ENCODE measurements around the gene C2CD4A.

Gene C2CD4A

DNA sequence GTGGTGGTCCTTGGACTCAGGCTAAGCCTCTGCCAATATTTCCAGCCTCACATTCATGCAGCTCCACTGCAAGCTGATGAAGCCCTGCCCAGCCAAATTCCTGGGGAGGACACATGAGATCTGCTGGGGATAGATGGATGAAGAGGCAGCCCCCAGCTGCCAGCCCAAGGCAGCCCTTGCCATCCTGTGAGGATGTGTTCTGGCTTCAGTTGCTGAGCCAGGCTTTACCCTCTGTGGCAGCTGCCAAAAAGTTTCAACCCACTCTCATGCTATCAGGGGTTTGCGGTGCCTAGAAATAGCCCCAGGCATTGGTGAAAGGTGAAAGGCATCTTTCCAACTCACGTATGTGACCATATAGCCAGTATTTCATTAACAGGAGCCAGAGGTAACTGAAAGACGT lies 37.6 kb downstream of the C2CD4A start:
- DNase-seq = no peak

DNA sequence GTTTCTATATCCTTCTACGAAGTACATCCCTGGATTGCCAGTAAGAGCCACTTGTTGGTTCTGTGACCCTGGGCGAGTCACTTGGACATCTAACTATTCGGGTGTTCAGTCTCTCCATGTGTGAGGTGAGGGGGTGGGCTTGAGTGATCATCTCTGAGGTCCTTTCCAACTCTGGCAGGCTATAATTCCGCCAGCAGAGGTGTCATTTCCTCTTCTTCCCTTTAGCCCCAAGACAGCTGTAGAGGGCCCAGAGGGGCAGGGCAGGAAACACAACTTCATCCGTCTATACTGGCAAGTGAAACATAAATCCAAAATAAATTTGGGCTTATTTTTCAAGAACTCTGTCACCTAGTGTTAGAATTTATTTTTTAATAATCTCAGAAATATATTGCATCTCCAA lies 38.1 kb downstream of the C2CD4A start:
- no peak for DNase-seq

DNA sequence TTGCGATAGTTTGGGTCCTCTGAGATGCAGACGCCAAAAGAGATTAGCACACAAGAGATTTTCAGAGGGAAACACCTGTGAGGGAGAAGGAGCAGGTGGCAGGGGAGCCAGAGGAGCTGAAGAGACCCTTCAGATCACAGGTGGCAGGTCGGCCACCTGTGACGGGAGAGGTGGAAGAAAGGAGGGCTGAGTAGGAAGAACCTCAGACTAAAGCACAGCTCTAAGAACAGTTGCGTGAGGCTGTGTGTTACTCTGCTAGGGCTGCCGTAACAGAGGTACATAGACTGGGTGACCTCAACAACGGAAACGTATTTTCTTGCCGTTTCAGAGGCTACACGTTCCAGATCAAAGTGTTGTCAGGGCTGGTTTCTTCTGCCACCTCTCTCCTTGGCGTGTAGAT lies 38.5 kb downstream of the C2CD4A start:
- DNase-seq = no peak

DNA sequence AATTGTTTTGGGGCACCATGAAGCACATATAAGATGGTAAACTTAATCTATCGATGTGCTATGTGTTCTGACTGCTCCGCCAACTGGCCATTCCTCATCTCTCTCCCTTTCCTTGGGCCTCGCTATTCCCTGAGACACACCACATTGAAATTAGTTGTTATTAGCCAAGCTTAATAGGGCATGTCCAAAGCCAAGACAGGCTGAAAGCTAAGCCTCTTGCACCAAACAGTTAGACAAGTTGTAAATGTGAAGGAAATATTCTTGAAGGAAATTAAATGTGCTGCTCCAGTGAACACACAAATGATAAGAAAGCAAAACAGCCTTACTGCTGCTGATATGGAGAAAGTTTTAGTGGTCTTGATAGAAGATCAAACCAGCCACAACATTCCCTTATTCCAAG lies 39.3 kb downstream of the C2CD4A start:
- DNase-seq = no peak

DNA sequence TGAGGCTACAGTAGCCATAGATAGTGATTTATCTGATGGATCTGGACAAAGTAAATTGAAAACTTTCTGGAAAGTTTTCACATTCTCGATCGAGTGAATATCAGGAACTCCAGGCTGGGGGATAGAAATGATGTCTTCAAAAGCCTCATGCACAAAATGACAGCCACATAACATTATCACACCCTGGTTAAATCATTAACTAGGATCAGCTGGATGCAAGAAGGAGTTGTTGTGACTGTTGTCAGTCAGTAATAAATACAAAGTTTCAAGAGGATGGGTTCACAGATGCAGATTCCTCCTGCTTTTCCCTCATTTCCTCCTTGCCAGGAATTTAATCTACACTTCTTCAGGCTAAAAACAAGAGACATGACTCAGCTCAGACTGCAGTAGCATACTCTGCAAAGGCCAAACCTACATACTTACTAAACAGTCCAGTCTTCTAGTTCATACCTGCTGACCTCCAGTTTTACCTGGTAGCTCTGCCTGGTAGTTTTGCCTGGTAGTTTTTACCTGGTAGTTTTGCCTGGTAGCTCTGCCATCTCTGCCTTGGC lies 40.9 kb downstream of the C2CD4A start:
- DNase-seq = no peak

DNA sequence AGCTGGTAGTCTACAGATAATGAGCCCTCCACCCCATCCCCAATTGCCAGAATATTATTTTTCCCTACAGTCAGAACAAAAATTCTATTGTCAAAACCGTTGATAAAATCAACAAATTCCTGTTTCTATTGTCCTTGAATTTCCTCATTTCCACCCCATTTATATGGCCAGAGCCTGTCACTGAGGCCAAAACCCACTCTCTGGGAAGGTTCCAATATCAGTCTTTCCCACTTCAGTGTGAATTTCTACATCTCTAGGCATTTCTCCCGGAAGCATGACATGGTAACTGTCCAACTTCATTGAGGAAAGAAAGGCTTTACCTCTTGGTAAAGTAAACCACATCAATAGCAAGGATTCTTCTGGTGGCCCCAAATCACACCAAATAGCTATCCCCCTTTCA lies 41.6 kb downstream of the C2CD4A start:
- no peak for DNase-seq

DNA sequence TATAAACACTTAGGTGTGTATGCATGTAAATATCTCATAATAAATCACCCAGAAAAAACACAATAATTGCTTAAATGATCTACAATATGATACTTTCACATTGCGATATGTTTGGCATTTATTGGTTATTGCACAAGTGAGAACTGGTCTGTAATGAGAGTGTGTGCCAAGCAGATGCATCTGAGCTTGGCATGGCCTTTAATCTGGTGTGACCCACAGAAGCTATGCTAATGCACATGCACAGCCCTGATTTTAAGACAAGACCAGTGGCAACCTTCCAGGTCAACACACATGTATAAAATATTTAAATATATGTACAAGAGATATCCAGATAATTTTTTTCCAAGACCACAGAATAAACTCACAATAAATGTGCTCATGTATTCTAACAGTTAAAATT lies 42.7 kb downstream of the C2CD4A start:
- no peak for DNase-seq

DNA sequence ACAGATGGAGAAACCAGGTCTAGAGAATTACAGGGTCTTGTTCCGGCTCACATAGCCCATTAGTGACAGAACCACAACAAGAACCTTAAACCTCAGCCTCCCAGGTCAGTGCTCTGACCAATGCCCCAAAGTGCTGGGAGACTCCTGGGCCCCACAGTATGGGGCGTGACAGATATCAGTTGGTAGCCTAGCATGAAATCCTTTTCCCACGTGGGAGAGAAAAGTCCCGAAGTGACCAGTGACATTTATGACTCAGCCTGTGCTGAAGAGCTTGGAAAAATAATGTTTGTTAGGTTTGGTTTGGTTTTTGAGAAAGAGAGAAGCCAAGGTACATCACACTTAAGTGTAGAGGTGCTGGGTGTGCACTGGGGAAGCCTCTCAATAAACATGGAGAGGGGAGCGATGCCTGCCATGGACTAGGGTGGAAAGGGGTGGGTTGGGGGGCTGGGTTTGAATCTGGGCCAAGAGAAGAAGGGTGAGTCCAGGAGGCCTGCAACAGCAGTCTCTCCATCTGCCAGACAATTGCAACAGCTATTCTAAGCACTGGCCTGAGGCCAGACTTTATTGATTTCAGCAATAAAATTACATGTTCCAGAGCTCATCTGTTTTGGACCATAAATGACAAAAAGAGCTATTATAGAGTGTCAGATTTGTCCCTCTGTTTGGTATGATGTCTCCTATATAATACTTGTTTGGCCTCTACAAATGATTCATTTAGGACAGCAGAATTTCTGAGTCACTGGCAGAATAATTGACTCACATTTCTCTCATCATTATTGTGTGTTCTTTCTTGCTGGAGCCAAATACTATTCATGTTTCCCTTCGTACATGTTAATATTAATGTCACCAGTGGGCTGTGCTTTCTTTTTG lies 43.4 kb downstream of the C2CD4A start:
- no peak for DNase-seq

DNA sequence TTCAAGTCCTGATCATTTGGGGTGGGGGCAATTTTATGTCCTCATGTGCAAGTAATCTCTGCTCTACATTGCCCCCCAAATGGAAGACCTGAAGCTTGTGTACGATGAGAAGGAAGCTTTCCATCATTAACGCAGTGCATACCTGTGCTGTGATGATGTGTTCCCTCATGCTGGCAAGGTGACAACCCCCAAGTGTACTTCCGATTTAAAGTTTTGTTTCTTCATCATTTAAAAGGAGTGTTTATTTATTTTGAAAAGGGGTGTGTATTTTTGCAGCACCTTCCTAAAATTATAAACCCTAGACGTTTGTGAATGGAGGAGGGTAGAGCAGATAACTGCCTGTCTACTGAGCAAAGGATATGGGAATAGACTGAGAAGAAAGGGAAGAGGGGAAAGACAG lies 45.3 kb downstream of the C2CD4A start:
- no peak for DNase-seq

DNA sequence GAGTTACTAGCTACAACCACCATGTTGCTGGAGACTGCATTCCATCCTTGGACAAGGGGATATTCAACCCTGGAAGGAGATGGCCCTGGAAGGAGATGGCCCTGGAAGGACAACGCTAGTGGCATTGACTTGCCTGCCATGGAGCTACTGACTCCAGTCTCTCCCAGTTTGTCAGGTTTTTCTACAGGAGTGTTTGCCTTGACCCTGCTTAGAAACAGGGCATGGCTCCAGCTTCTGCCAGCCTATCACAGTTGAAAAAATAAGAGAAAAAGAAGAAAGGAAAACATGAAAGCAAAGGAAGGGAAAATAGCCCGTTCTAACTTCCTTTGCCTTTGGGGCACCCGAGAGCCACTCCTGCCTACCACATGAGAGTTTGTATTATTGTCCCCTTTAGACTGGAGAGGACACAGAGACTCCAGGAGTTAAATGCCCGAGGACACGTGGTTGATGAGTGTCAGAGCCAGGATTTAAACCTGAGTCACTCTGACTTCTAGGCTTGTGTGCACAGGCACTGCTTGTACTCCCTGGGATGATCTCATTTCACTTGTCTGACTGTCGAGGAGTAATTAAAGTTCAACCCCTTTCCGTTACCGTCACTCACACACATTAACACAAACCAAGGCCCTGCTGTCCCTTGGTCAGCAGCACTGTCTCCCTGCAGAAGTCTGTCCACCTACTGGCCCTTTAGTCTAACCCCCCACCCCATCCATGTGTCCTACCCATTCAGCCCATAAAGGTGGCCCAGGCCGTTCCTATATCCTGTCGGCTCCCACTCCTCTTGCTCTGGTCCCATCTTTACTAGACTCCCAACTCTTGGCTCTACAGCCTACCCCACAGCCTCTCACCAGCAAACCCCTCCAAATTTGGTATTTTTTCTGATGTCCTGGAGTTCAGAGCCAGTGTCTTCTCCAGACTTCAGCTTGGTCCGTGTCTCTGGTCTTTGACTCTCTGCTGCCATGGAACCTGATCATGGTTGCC lies 46.1 kb downstream of the C2CD4A start:
- DNase-seq = no peak

DNA sequence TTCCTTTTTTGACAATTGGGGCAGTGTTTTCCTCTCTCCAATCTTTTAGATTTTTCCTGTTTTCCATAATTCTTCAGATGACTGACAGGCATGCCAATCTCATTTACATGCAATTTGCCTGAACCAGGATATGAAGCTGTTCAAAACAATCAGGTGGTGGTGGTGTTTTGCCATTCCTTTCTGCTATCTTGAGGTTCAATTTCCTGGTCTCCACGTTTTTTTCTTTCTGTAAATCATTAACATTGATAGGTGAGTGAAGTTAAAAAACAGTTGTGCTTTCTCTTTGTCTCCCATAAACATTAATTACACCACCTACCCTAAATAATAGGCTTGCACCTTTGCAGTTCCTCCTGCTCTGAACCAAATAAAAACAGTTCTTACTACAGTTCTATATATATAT lies 49.1 kb downstream of the C2CD4A start:
- DNase-seq = no peak

DNA sequence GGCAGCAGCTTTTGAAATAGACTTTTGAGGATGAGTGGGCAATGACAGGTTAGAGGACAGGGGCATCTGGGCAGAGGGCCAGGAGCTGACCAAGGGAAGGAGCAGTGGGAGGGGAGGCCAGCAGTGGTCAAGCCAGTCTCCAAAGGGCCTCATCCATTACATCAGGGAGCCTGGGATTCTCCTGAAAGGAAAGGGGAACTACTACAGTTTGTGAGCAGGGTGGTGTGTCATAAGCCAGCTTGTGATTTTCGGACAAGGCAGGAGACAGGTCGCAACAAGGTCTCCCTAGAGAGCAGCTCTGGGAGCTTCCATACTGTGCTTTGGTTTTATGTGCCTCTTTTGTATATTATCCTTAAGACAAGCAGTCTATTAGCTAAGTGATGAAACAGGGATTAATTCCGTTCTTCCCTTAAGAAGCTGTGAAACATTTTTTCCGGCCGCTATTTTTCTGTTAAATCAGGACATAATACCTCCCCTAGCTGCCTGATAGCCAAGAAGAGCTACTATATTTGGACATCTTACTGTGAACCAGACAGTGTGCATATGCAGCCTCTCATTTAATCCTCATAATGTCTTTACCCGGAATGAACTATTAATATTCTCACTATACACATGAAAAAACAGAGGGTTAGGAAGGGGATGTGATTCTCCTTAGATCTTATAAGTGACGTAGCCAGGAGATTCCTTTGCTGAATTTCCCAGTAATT lies 51.9 kb downstream of the C2CD4A start:
- no peak for DNase-seq

DNA sequence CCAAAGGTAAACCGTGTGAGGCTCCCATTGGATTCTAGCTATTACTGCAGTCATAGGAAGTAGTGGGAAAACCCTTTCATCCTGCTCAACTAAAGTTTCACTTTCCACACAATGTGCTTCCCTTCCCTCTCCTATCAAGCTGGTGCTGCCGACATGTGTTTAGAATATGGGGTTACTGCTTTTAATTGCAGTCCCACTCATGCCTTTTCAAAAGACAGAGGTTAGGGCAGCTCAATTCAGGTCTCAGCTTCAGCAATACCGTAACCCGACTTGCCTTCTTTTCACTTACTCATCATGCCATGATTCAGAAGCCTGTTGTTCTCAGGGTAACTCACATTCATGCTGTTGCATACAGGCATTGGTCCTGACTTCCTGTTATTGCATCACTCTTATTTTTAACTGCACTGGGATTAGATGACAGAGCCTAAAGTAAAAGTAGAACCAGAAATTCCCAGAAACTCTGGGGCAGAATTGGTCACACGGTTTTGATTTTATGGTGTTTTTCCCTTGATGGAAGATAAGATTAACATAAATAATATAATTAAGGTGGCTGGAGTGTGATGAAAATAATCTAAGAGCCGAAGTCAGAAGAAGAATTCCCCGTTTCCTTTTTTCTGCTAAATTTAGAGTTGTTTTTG lies 52.6 kb downstream of the C2CD4A start:
- DNase-seq = no peak

DNA sequence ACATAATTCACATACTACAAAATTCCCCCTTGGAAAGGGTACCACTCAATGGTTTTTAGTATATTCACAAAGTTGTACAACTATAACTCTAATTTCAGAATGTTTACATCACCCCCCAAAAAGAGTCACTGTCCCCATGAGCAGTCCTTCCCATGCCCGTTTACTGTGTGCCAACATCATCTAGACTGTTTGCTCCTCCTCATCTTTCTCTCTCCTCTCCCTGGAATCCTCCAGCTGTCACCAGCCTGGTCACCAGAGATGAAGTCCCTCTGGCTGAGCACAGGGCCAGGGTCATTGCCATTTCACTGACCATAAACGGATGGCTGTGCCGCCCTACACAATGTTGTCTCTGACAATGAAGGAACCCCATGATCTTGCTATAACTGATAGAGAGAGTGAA lies 53.1 kb downstream of the C2CD4A start:
- no peak for DNase-seq
